HepG2 (cell line): ENCODE measurements around the gene POLDIP3. TPM values are rescaled to one million over a fixed set of nuclear protein-coding genes. Genes with fewer than 3 reads are reported as not detected.
A peak's percentile ranks its signal among the peaks of the same experiment; 100 is the strongest.

Experiments used
- FOXO1 ChIP-seq: sonication (generic); formaldehyde crosslinking; IDR thresholded peaks from 2 replicates; pipeline ENCODE4 v1.4.0; 2020; ENCODE audit warnings: missing genetic modification reagents
- YY1 ChIP-seq: IDR thresholded peaks from 2 replicates; pipeline ENCODE4 v1.6.1; 2011; ENCODE audit warnings: low read length, low read depth, moderate library complexity, mild to moderate bottlenecking; ENCODE audit not compliant: insufficient read depth, insufficient replicate concordance
- ZBTB40 ChIP-seq, 2 experiments: fragments of 450-650 bp in 1 of 2; sonication (generic) in 1 of 2; formaldehyde crosslinking in 1 of 2; IDR thresholded peaks; 2 replicates each; pipeline versions ENCODE4 v1.6.1 to v1.8.0; 2016 to 2022; ENCODE audit warnings: antibody characterized with exemption in 1 of 2, mild to moderate bottlenecking in 1 of 2, missing genetic modification reagents in 1 of 2
- ZNF263 ChIP-seq: sonication (generic); formaldehyde crosslinking; IDR thresholded peaks from 2 replicates; pipeline ENCODE4 v1.4.0; 2020; ENCODE audit warnings: missing genetic modification reagents
- polyA plus RNA-seq, 8 experiments: library from polyadenylated mRNA; depleted of rRNA in 3 of 8; stranded (reverse) in 7 of 8; unstranded in 1 of 8; fragments of >200 nt; fragmentation: Illumina TruSeq in 4 of 8; extraction: Trizol in 4 of 8; gene quantifications; 2 replicates each; pipeline versions ENCODE4 v1.2.1 to v1.2.3, GENCODE V29; 2011 to 2016; ENCODE audit warnings: low read depth in 4 of 8, missing spikeins in 1 of 8, mixed read lengths in 1 of 8; ENCODE audit not compliant: insufficient read depth in 1 of 8
- total RNA-seq, 5 experiments: library from RNA; depleted of rRNA; stranded (reverse); fragments of >200 nt; fragmentation: Illumina TruSeq; extraction: Trizol; gene quantifications; 2 replicates each; pipeline ENCODE4 v1.2.3, GENCODE V29; 2016; ENCODE audit warnings: low read depth in 1 of 5
- TF ChIP-seq, protein P1 (sequence below): IDR thresholded peaks from 2 replicates; pipeline ENCODE4 v1.6.1; 2016

Gene POLDIP3
- total and polyA plus RNA-seq, 2 of the 13 experiments (the other 11 are each of a cell fraction or from before 2014, with no cell fraction given), result 45.8 to 47.4 TPM

- TF ChIP-seq, protein P1, sequence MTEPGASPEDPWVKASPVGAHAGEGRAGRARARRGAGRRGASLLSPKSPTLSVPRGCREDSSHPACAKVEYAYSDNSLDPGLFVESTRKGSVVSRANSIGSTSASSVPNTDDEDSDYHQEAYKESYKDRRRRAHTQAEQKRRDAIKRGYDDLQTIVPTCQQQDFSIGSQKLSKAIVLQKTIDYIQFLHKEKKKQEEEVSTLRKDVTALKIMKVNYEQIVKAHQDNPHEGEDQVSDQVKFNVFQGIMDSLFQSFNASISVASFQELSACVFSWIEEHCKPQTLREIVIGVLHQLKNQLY (CRISPR knock-in tag), result peak; percentile 73; the same call in 1 of the 2 replicates
- TF ChIP-seq ZBTB40 (IDR thresholded peaks at IDR 0.05) (no peak), ZBTB40 (CRISPR knock-in tag; IDR thresholded peaks at IDR 0.05) (0 out of 2 replicates have a peak, but pooled peaks have one; percentile 35), FOXO1 (peak; percentile 77), ZNF263 (peak; percentile 56; the same call in 1 of the 2 replicates), YY1 (no peak)
Observed at GRCh38 chr22:42615092-42615859, 593 bp upstream of the POLDIP3 start (continued).
